Measurements from ENCODE around the gene PPBP. TPM values are rescaled to one million over a fixed set of nuclear protein-coding genes. Genes with fewer than 3 reads are reported as not detected.

Gene PPBP
- total and polyA plus RNA-seq, 9 donors = 0.53 to 0.80 TPM; not detected in 7

GRCh38 chr4:73974352-73974751 lies 13.6 kb downstream of the PPBP start:
- H3K9me3 ChIP-seq = peaks cover 0 to 4% of the 10 kb centered on the region in 2 donors
- TF ChIP-seq POLR2A (IDR thresholded peaks at IDR 0.05) (no peak), EP300 (IDR thresholded peaks at IDR 0.05) (no peak)
- no peaks in the 10 kb centered on the region for H3K27me3 ChIP-seq
- no peak for DNase-seq
- H3K36me3 ChIP-seq = no peaks in the 10 kb centered on the region
- no peak overlapping the region for H3K27ac ChIP-seq
- intact Hi-C loops (cut with DNase I) = no loop called here
- no peaks in the 10 kb centered on the region for H3K4me1 ChIP-seq (ENCODE audit: insufficient read depth)
- H3K4me3 ChIP-seq = no peak overlapping the region

GRCh38 chr4:73970945-73971344 lies 17.0 kb downstream of the PPBP start:
- no peak for DNase-seq
- TF ChIP-seq CTCF (IDR thresholded peaks at IDR 0.05) = no peak
- TF ChIP-seq EP300 (IDR thresholded peaks at IDR 0.05) = no peak
- no peak for TF ChIP-seq POLR2A (IDR thresholded peaks at IDR 0.05)
- H3K9me3 ChIP-seq = peaks cover 0 to 4% of the 10 kb centered on the region in 2 donors
- H3K36me3 ChIP-seq = no peaks in the 10 kb centered on the region
- H3K4me3 ChIP-seq = no peak overlapping the region
- intact Hi-C loops (cut with DNase I) = no loop called here
- H3K27me3 ChIP-seq = no peaks in the 10 kb centered on the region
- no peak overlapping the region for H3K27ac ChIP-seq
- H3K4me1 ChIP-seq (ENCODE audit: insufficient read depth) = no peaks in the 10 kb centered on the region

GRCh38 chr4:73970011-73970410 lies 18.0 kb downstream of the PPBP start:
- TF ChIP-seq EP300 (IDR thresholded peaks at IDR 0.05) (no peak), CTCF (IDR thresholded peaks at IDR 0.05) (no peak), POLR2A (IDR thresholded peaks at IDR 0.05) (no peak)

GRCh38 chr4:73967866-73968265 lies 20.1 kb downstream of the PPBP start:
- H3K4me1 ChIP-seq (ENCODE audit: insufficient read depth) = no peaks in the 10 kb centered on the region
- H3K27ac ChIP-seq = no peak overlapping the region
- H3K4me3 ChIP-seq = no peak overlapping the region
- no peaks in the 10 kb centered on the region for H3K36me3 ChIP-seq
- DNase-seq = no peak
- no peaks in the 10 kb centered on the region for H3K27me3 ChIP-seq
- intact Hi-C loops (cut with DNase I) = no loop called here
- no peaks in the 10 kb centered on the region for H3K9me3 ChIP-seq
- TF ChIP-seq EP300 (IDR thresholded peaks at IDR 0.05) = no peak
- no peak for TF ChIP-seq POLR2A (IDR thresholded peaks at IDR 0.05)
- TF ChIP-seq CTCF (IDR thresholded peaks at IDR 0.05) = no peak

More at GRCh38 chr4:73970011-73970410, 18.0 kb downstream of the PPBP start:
- no peaks in the 10 kb centered on the region for H3K4me1 ChIP-seq (ENCODE audit: insufficient read depth)
- H3K9me3 ChIP-seq = peaks cover 0 to 1% of the 10 kb centered on the region in 2 donors
- 88 to 91% (median 88%) methylated on average over 1 of the region's 1 CpG for WGBS, 3 donors
- H3K4me3 ChIP-seq = no peak overlapping the region
- no peaks in the 10 kb centered on the region for H3K27me3 ChIP-seq
- H3K27ac ChIP-seq = no peak overlapping the region
- intact Hi-C loops (cut with DNase I) = no loop called here
- DNase-seq = no peak
- H3K36me3 ChIP-seq = no peaks in the 10 kb centered on the region

GRCh38 chr4:73964862-73965611 lies 23.0 kb downstream of the PPBP start:
- H3K36me3 ChIP-seq = no peaks in the 10 kb centered on the region
- H3K27me3 ChIP-seq = no peaks in the 10 kb centered on the region
- no peak overlapping the region for H3K4me3 ChIP-seq
- H3K27ac ChIP-seq = no peak overlapping the region
- TF ChIP-seq CTCF (IDR thresholded peaks at IDR 0.05) (no peak), POLR2A (IDR thresholded peaks at IDR 0.05) (no peak), EP300 (IDR thresholded peaks at IDR 0.05) (no peak)
- H3K9me3 ChIP-seq = no peaks in the 10 kb centered on the region
- intact Hi-C loops (cut with DNase I) = no loop called here
- no peak for DNase-seq
- 48 to 54% (median 53%) methylated on average over 7 of the region's 7 CpGs for WGBS, 3 donors
- no peaks in the 10 kb centered on the region for H3K4me1 ChIP-seq (ENCODE audit: insufficient read depth)
